CD4-positive, CD25-positive, alpha-beta regulatory T cell (primary cell): ENCODE data around the gene SLC12A7. TPM values are rescaled to one million over a fixed set of nuclear protein-coding genes. Genes with fewer than 3 reads are reported as not detected.
A peak's percentile ranks its signal among the peaks of the same experiment; 100 is the strongest.

Experiments used
- ATAC-seq, 2 donors: fragments of 150-1000 bp; cut with Tn5 transposase; one replicate each; pipeline ENCODE4 v1.10.0; 2021; ENCODE audit warnings: low read depth in 2 of 2, moderate number of reproducible peaks in 2 of 2, moderate library complexity in 1 of 2
- DNase-seq, 3 donors: peaks; one replicate each; pipeline versions ENCODE4 v3.0.0 to v3.0.0-alpha.2; 2012 to 2022; ENCODE audit warnings: mixed read lengths in 1 of 3
- H3K27ac ChIP-seq: one replicate; pipeline ENCODE4 v1.7.0; 2013; ENCODE audit warnings: mild to moderate bottlenecking, low read length; ENCODE audit not compliant: insufficient read depth, poor library complexity, severe bottlenecking
- H3K27me3 ChIP-seq: one replicate; pipeline ENCODE4 v1.7.0; 2013; ENCODE audit warnings: low read length; ENCODE audit not compliant: control insufficient read depth, insufficient read depth
- H3K36me3 ChIP-seq: one replicate; pipeline ENCODE4 v1.7.0; 2013; ENCODE audit warnings: mild to moderate bottlenecking, low read length, moderate library complexity; ENCODE audit not compliant: control insufficient read depth, insufficient read depth
- H3K4me1 ChIP-seq: 2 replicates; pipeline ENCODE4 v1.7.0; 2013; ENCODE audit warnings: mild to moderate bottlenecking, low read length; ENCODE audit not compliant: insufficient read depth, control insufficient read depth, poor library complexity, severe bottlenecking
- H3K4me3 ChIP-seq: one replicate; pipeline ENCODE4 v1.7.0; 2013; ENCODE audit warnings: low read depth, mild to moderate bottlenecking, low read length, moderate library complexity
- H3K9me3 ChIP-seq, 2 experiments: 1 replicate in 1 of 2; 2 replicates in 1 of 2; pipeline ENCODE4 v1.7.0; 2013; ENCODE audit warnings: low read length in 2 of 2, mild to moderate bottlenecking in 1 of 2, moderate library complexity in 1 of 2; ENCODE audit not compliant: control insufficient read depth in 2 of 2
- H3K27ac Mint-ChIP-seq, 3 donors: one replicate each; pipeline ENCODE4 v1.8.0; 2020 to 2022; ENCODE audit warnings: mild to moderate bottlenecking in 3 of 3, mixed read lengths in 3 of 3, moderate library complexity in 2 of 3
- H3K27me3 Mint-ChIP-seq: one replicate; pipeline ENCODE4 v1.8.0; 2022; ENCODE audit warnings: mild to moderate bottlenecking, mixed read lengths
- H3K36me3 Mint-ChIP-seq: one replicate; pipeline ENCODE4 v1.8.0; 2020; ENCODE audit warnings: mixed read lengths
- H3K4me1 Mint-ChIP-seq, 4 donors: one replicate each; pipeline ENCODE4 v1.8.0; 2020 to 2022; ENCODE audit warnings: mixed read lengths in 4 of 4, mild to moderate bottlenecking in 1 of 4
- H3K4me3 Mint-ChIP-seq, 4 donors: one replicate each; pipeline ENCODE4 v1.8.0; 2020 to 2022; ENCODE audit warnings: mild to moderate bottlenecking in 4 of 4, mixed read lengths in 4 of 4, moderate library complexity in 3 of 4
- H3K9me3 Mint-ChIP-seq, 7 donors: one replicate each; pipeline ENCODE4 v1.8.0; 2020 to 2022; ENCODE audit warnings: mixed read lengths in 7 of 7, mild to moderate bottlenecking in 3 of 7, moderate library complexity in 2 of 7
- polyA plus RNA-seq, 4 donors: library from polyadenylated mRNA; unstranded; fragments of 300-500 nt; fragmentation: Illumina TruSeq; gene quantifications; one replicate each; pipeline ENCODE4 v1.2.3, GENCODE V29; 2021
- total RNA-seq: library from RNA; stranded (reverse); gene quantifications from one replicate; pipeline ENCODE4 v1.2.3, GENCODE V29; 2022

SLC12A7 gene
- total and polyA plus RNA-seq, 5 donors from 2014 or later: 2.2 to 16.0 (median 7.0) TPM

DNA sequence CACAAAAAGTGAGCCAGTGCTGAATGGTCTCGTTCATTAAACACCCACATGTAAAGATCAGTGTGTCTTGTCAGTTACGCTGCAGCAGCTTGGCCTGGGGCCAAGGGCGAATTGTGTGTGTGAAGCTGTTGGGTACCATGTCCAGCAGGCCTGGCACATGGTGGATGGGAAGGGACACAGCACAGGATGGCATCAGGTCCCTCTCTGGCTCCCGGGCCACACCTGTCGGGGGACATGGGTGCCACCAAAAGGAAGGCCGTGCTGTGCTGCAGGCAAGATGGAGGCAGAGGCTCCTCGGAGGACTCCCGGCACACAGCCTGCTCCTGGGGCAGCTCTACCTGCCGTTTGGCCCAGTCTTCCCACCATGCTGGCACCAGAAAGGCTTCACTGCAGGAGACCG lies 71.3 kb downstream of the SLC12A7 start:
- Histone ChIP-seq H3K9me3 (no peaks in the 10 kb centered on the region), H3K36me3 (no peaks in the 10 kb centered on the region), H3K27me3 (no peaks in the 10 kb centered on the region), H3K4me1 (no peaks in the 10 kb centered on the region), H3K4me3 (no peak overlapping the region), H3K27ac (no peak overlapping the region)
- H3K4me1 Mint-ChIP-seq: peaks cover 0 to 8% (median 0%) of the 10 kb centered on the region in 4 donors
- no peak for DNase-seq
- no peak overlapping the region for H3K4me3 Mint-ChIP-seq
- no peak for ATAC-seq
- H3K36me3 Mint-ChIP-seq: no peaks in the 10 kb centered on the region
- peaks cover 0 to 12% (median 4%) of the 10 kb centered on the region in 7 donors for H3K9me3 Mint-ChIP-seq
- peak overlapping the region in 1 of 3 donors; percentile 80 for H3K27ac Mint-ChIP-seq
- no peaks in the 10 kb centered on the region for H3K27me3 Mint-ChIP-seq

DNA sequence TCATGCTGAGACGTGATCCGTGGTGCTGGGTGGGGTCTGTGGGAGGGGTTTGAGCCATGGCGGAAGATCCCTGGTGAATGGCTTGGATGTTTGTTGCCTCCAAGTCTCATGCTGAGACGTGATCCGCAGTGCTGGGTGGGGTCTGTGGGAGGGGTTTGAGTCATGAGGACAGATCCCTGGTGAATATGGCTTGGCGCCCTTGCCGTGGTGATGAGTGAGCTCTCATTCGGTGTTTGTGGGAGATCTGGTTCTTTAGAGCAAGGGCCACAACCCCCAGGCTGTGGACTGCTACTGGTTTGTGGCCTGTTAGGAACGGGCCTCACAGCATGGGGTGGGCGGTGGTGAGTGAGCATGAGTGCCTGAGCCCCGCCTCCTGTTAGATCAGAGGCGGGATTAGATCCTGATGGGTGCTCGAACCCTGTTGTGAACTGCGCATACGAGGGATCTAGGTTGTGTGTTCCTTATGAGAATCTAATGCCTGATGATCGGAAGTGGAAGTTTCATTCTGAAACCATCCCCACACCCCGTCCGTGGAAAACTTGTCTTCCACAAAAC lies 72.1 kb downstream of the SLC12A7 start:
- peaks cover 0 to 12% (median 4%) of the 10 kb centered on the region in 7 donors for H3K9me3 Mint-ChIP-seq
- no peaks in the 10 kb centered on the region for H3K36me3 ChIP-seq
- no peaks in the 10 kb centered on the region for H3K9me3 ChIP-seq
- H3K27ac ChIP-seq: no peak overlapping the region
- H3K4me3 Mint-ChIP-seq: no peak overlapping the region
- DNase-seq (no peak), ATAC-seq (no peak)
- H3K4me1 Mint-ChIP-seq: peaks cover 0 to 4% (median 0%) of the 10 kb centered on the region in 4 donors
- no peaks in the 10 kb centered on the region for H3K36me3 Mint-ChIP-seq
- no peaks in the 10 kb centered on the region for H3K27me3 ChIP-seq
- H3K27ac Mint-ChIP-seq: peak overlapping the region in 1 of 3 donors; percentile 20
- H3K27me3 Mint-ChIP-seq: no peaks in the 10 kb centered on the region
- H3K4me3 ChIP-seq: no peak overlapping the region
- H3K4me1 ChIP-seq: no peaks in the 10 kb centered on the region

DNA sequence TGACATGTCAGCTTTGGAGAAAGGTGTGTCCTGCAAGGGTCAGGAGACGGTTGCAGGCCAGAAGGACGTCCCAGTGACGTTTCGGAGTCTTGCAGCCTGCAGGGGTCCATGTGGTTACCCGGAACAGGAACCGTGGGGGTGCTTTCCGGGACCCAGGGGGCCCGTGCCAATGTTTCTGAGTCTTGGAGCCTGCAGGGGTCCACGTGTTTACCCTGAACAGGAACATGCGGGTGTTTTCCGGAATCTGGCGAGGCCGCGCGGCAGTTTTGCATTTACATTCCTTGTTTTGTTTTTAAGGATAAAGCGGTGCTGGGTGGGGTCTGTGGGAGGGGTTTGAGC lies 72.7 kb downstream of the SLC12A7 start:
- DNase-seq (no peak), ATAC-seq (no peak)
- Histone ChIP-seq H3K27me3 (no peaks in the 10 kb centered on the region), H3K9me3 (no peaks in the 10 kb centered on the region), H3K36me3 (no peaks in the 10 kb centered on the region), H3K4me1 (no peaks in the 10 kb centered on the region), H3K4me3 (no peak overlapping the region), H3K27ac (no peak overlapping the region)
- H3K36me3 Mint-ChIP-seq: no peaks in the 10 kb centered on the region
- H3K4me1 Mint-ChIP-seq: peaks cover 0 to 6% (median 0%) of the 10 kb centered on the region in 4 donors
- no peaks in the 10 kb centered on the region for H3K27me3 Mint-ChIP-seq
- H3K4me3 Mint-ChIP-seq: no peak overlapping the region
- H3K9me3 Mint-ChIP-seq: peaks cover 0 to 11% (median 4%) of the 10 kb centered on the region in 7 donors
- H3K27ac Mint-ChIP-seq: no peak overlapping the region

DNA sequence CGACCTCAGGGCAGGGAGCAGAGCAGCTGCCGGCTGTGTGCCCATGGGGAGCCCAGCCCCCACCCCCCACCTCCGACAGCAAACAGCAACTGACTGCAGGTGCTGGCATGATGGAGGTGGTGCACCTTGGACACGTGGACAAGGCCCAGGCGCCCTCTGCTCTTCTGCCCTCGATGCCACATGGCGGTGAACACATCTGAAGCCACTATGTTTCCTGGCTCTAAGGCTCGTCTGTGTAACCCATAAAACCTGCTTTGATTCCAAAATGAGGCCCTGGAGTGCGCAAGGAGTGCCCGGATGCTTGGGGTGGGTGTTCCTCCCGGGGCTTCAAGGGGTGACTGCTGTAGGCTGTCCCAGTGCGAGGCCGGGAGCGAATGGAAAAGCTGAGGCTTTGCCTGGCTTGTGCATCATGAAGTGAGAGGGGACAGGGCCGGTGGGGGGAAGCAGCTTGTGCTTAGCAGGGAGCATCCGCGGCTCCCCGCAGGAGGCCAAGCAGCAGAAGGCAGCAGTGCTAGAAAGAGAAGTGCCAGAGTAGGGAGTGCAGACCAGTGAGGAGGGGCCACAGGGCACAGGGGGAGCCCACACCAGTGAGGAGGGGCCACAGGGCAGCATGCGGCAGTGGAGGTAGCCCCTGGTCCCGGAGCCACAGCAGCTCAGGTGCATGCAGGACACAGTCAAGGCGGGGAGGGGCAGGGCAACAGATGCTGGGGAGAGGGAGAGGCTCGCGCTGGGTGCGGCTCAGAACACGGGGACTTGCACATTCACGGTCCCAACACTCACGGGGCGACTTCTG lies 73.2 kb downstream of the SLC12A7 start:
- ATAC-seq (no peak), DNase-seq (no peak)
- Mint-ChIP-seq H3K4me3 (no peak overlapping the region), H3K4me1 (peaks cover 0 to 6% (median 0%) of the 10 kb centered on the region in 4 donors), H3K36me3 (no peaks in the 10 kb centered on the region), H3K27me3 (no peaks in the 10 kb centered on the region), H3K27ac (no peak overlapping the region), H3K9me3 (peaks cover 0 to 8% (median 4%) of the 10 kb centered on the region in 7 donors)
- Histone ChIP-seq H3K36me3 (no peaks in the 10 kb centered on the region), H3K27me3 (no peaks in the 10 kb centered on the region), H3K27ac (no peak overlapping the region), H3K4me3 (no peak overlapping the region), H3K4me1 (no peaks in the 10 kb centered on the region), H3K9me3 (no peaks in the 10 kb centered on the region)

DNA sequence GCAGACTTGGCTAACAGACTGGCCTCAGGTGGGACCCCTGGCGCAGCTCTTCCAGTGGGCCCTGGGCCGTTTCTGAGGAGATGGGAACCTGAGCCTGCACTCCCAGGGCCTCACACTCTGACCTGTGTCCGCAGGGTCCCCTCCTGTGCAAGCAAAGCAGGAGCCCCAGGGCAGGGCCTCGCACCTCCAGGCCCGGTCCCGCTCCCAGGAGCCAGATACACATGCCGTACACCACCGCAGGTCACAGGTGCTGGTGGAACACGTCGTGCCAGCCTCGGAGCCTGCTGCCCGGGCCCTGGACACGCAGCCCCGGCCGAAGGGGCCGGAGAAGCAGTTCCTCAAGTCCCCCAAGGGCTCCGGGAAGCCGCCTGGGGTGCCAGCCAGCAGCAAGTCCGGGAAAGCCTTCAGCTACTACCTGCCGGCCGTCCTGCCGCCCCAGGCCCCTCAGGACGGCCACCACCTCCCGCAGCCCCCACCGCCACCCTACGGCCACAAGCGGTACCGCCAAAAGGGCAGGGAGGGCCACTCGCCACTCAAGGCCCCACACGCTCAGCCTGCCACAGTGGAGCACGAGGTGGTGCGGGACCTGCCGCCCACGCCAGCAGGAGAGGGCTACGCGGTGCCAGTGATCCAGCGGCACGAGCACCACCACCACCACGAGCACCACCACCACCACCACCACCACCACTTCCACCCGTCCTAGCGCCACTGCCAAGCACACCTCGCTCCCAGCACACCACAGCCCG lies 74.0 kb downstream of the SLC12A7 start:
- peaks cover 0 to 5% (median 4%) of the 10 kb centered on the region in 7 donors for H3K9me3 Mint-ChIP-seq
- H3K27ac Mint-ChIP-seq: no peak overlapping the region
- no peak for ATAC-seq
- H3K27me3 Mint-ChIP-seq: no peaks in the 10 kb centered on the region
- H3K27ac ChIP-seq: no peak overlapping the region
- no peaks in the 10 kb centered on the region for H3K9me3 ChIP-seq
- no peak overlapping the region for H3K4me3 ChIP-seq
- no peak overlapping the region for H3K4me3 Mint-ChIP-seq
- no peaks in the 10 kb centered on the region for H3K4me1 ChIP-seq
- no peak for DNase-seq
- peaks cover 0 to 6% (median 0%) of the 10 kb centered on the region in 4 donors for H3K4me1 Mint-ChIP-seq
- H3K27me3 ChIP-seq: no peaks in the 10 kb centered on the region
- H3K36me3 Mint-ChIP-seq: no peaks in the 10 kb centered on the region
- H3K36me3 ChIP-seq: no peaks in the 10 kb centered on the region

DNA sequence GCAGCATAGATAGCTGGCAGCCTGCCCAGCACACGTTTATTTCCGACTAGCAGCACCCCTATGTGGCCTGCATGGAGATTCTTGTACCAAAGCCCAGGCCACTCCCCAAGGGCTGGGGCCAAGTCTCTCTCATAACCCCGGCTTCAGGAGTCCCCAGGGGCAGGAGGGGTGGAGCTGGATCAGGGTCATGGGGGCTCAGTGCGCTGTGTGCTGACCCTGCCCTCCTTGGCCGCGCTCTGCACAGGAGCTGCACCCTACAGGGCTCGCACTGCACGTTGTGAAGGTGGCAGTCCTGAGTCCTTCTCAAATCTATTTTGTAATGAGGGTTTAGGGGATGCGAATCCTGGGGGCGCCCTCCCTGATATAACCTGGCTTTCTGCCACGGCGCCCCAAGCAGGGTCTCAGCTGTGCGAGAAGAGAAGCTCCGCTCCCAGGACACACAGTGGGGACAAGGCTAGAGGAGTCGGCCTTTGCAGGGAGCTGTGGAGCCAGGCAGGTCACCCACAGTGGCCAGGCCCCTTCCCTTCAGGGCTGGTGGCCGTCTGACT lies 74.7 kb downstream of the SLC12A7 start:
- DNase-seq: no peak
- no peaks in the 10 kb centered on the region for H3K9me3 ChIP-seq
- H3K9me3 Mint-ChIP-seq: peaks cover 0 to 4% (median 1%) of the 10 kb centered on the region in 7 donors
- H3K27me3 Mint-ChIP-seq: no peaks in the 10 kb centered on the region
- no peak overlapping the region for H3K27ac Mint-ChIP-seq
- H3K4me3 ChIP-seq: no peak overlapping the region
- H3K27me3 ChIP-seq: no peaks in the 10 kb centered on the region
- H3K4me3 Mint-ChIP-seq: no peak overlapping the region
- no peaks in the 10 kb centered on the region for H3K4me1 ChIP-seq
- H3K36me3 Mint-ChIP-seq: no peaks in the 10 kb centered on the region
- no peak overlapping the region for H3K27ac ChIP-seq
- no peaks in the 10 kb centered on the region for H3K36me3 ChIP-seq
- ATAC-seq: no peak
- peaks cover 0 to 2% (median 0%) of the 10 kb centered on the region in 4 donors for H3K4me1 Mint-ChIP-seq

DNA sequence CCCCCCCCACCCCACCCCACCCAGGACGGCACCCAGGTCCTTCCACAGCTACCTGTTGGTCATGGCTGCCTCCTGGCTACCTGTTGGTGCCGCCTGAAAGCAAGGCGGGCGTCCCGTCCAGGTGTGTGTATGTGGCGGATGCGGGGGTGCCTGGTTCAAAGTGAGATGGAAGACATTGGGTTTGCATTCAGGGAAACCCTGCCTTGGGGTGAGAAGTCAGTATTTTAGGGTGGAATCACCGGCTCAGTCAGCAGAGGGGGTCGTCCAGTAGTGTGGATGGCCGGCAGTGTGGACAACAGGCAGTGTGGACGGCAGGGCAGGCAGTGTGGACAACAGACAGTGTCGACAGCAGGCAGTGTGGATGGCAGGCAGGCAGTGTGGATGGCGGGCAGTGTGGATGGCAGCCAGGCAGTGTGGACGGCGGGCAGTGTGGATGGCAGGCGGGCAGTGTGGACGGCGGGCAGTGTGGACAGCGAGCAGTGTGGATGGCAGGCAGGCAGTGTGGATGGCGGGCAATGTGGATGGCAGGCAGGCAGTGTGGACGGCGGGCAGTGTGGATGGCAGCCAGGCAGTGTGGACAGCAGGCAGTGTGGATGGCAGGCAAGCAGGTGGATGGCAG lies 75.2 kb downstream of the SLC12A7 start:
- Mint-ChIP-seq H3K27me3 (no peaks in the 10 kb centered on the region), H3K4me1 (peaks cover 0 to 2% (median 0%) of the 10 kb centered on the region in 4 donors), H3K9me3 (peaks cover 0 to 4% (median 0%) of the 10 kb centered on the region in 7 donors), H3K36me3 (no peaks in the 10 kb centered on the region), H3K27ac (no peak overlapping the region), H3K4me3 (no peak overlapping the region)
- H3K27me3 ChIP-seq: no peaks in the 10 kb centered on the region
- ATAC-seq (no peak), DNase-seq (no peak)
- H3K4me1 ChIP-seq: no peaks in the 10 kb centered on the region
- H3K36me3 ChIP-seq: no peaks in the 10 kb centered on the region
- no peak overlapping the region for H3K27ac ChIP-seq
- H3K9me3 ChIP-seq: no peaks in the 10 kb centered on the region
- H3K4me3 ChIP-seq: no peak overlapping the region
